Inferior parietal cortex (tissue), 1 donor: ENCODE results near the gene CYB5B.

Experiments
- DNase-seq: peaks from one replicate; pipeline ENCODE4 v3.0.0-alpha.2; 2016; ENCODE audit errors: extremely low spot score

Gene CYB5B

GRCh38 chr16:69444873-69445517, 20.6 kb downstream of the CYB5B start:
- DNase-seq, result no peak

- DNase-seq, result no peak
Measured at GRCh38 chr16:69448470-69449193, 24.2 kb downstream of the CYB5B start.

GRCh38 chr16:69451166-69451565, 26.7 kb downstream of the CYB5B start:
- no peak for DNase-seq

GRCh38 chr16:69453936-69454335, 29.5 kb downstream of the CYB5B start:
- DNase-seq, result no peak

GRCh38 chr16:69463876-69464275, 39.5 kb downstream of the CYB5B start:
- no peak for DNase-seq

GRCh38 chr16:69465083-69465721, 40.8 kb downstream of the CYB5B start:
- DNase-seq, result no peak

- no peak for DNase-seq
Measured at GRCh38 chr16:69465881-69466280, 41.5 kb downstream of the CYB5B start.

GRCh38 chr16:69466547-69466946, 42.1 kb downstream of the CYB5B start:
- no peak for DNase-seq

- no peak for DNase-seq
Measured at GRCh38 chr16:69467080-69467479, 42.7 kb downstream of the CYB5B start.

- no peak for DNase-seq
Measured at GRCh38 chr16:69467531-69468204, 43.2 kb downstream of the CYB5B start.

GRCh38 chr16:69469807-69470561, 45.6 kb downstream of the CYB5B start:
- DNase-seq, result no peak

- DNase-seq, result no peak
Measured at GRCh38 chr16:69471121-69471520, 46.7 kb downstream of the CYB5B start.

- DNase-seq, result no peak
Measured at GRCh38 chr16:69474408-69474807, 50.0 kb downstream of the CYB5B start.

- no peak for DNase-seq
Measured at GRCh38 chr16:69476920-69477443, 52.6 kb downstream of the CYB5B start.

- no peak for DNase-seq
Measured at GRCh38 chr16:69477546-69477945, 53.1 kb downstream of the CYB5B start.

- DNase-seq, result no peak
Measured at GRCh38 chr16:69478685-69479084, 54.3 kb downstream of the CYB5B start.

GRCh38 chr16:69479775-69480174, 55.4 kb downstream of the CYB5B start:
- DNase-seq, result no peak

- no peak for DNase-seq
Measured at GRCh38 chr16:69481901-69482341, 57.5 kb downstream of the CYB5B start.

- DNase-seq, result no peak
Measured at GRCh38 chr16:69482410-69482991, 58.1 kb downstream of the CYB5B start.

- no peak for DNase-seq
Measured at GRCh38 chr16:69483611-69484010, 59.2 kb downstream of the CYB5B start.

GRCh38 chr16:69485361-69485760, 60.9 kb downstream of the CYB5B start:
- no peak for DNase-seq
